Muscle of arm (tissue), 12 donors: ENCODE measurements around the gene NF2. TPM values are rescaled to one million over a fixed set of nuclear protein-coding genes. Genes with fewer than 3 reads are reported as not detected.
A peak's percentile ranks its signal among the peaks of the same experiment; 100 is the strongest.

Experiments used
- DNase-seq: peaks from one replicate; pipeline ENCODE4 v3.0.0-alpha.2; 2013
- polyA plus RNA-seq, 12 donors: library from polyadenylated mRNA; unstranded; fragments of 120-200 nt; gene quantifications; one replicate each; pipeline ENCODE4 v1.2.1, GENCODE V29; 2013; ENCODE audit not compliant: insufficient read length in 12 of 12

The NF2 gene
- polyA plus RNA-seq, 12 donors, result 19.7 to 24.0 (median 22.3) TPM; not detected in 1

DNA sequence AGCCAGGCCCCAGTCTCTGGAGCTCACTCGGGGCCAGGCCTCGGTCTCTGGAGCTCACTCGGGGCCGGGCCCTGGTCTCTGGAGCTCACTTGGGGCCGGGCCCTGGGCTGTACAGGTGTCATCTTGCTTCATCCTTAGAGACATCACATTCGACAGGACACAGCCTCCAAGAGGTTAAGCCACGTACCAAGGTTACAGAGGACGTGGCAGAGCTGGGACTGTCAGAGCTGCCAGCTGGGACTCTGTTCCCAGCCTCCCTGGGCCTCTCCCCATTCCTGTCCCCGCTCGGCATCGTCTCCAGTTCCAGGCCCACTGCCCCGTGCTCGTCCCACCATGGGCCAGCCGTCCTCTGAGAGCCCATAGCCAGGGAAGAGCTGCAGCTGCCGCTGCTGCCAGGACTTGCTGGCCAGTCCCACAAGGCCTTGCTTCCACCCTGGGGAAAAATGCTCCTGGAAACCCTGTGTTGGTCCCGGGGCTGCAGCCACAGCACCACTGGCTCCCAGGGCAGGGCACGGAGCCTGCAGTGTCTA, 136.0 kb downstream of the NF2 start:
- DNase-seq, result no peak

DNA sequence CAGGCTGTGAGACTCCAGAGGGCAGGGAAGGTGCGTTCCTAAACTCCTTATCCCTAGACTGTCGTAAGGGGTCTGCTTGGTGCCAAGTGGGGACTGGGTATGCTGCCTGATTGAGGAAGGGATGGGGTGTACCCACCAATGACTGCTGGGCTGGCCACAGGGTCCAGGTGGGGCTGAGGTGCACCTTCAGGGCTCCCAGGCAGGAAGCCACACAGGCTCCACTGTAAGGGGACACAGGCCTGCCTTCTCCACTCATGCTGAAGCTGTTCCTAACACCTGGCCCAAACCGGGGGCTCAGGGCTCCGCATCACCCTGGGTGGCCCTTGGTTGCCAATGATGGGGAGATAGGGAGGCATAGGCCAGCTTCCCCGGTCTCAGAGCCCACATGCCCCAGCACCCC, 136.8 kb downstream of the NF2 start:
- no peak for DNase-seq

DNA sequence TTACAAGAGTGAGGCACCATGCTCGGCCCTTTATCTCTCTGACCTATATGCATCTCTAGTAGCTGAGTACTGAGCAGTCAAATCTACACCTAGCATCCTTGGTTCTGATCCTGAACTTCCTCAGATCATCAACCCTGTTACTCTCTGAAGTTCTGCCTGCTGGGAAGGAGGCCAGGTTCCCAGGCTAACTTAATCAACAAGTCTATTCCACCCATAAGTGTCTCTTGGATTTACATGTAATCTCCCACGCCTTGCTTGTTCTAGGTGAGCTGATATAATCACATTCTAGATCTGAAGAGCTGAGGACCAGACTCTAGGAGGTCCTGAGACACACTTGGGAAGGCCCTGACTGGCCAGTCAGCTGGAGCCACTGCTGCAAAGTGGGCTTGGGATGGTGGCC, 138.5 kb downstream of the NF2 start:
- no peak for DNase-seq

DNA sequence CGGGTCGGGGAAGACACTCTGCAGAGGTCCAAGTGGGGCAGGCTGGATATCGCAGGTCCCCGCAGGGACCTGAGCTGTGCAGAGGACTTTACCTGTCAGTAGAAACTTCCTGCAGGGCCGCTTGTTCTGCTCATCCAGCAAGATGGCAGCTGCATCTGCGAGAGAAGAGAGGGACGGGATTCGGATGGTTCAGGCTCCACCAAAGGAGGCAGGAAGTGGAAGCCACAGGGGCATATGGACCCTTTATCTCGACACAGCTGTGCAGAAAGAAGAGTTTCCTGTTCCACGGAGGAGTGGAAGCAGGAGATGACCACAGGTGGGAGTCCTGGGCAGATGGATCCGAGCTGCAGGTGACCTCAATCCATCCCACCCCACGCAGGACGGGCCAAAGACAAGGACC, 138.9 kb downstream of the NF2 start:
- DNase-seq, result no peak

DNA sequence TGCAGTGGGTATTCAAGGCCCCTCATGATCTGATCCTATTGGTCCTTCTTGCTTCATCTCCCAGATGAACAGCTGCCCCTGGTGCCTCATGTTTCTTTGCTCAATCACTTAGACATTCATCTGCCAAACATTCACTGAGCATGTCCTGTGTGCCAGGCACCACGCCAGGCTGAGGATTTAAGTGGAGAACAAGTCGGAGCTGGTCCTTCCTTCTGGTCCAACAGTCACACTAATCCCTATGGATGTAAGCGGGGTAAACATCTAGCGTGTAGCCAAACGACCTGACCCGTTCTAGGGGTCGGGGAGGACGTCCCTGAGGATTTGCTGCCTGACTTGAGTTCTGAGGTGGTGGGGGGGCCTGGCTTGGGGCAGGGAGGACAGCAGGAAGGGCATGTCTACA, 141.5 kb downstream of the NF2 start:
- peak; percentile 54 for DNase-seq

DNA sequence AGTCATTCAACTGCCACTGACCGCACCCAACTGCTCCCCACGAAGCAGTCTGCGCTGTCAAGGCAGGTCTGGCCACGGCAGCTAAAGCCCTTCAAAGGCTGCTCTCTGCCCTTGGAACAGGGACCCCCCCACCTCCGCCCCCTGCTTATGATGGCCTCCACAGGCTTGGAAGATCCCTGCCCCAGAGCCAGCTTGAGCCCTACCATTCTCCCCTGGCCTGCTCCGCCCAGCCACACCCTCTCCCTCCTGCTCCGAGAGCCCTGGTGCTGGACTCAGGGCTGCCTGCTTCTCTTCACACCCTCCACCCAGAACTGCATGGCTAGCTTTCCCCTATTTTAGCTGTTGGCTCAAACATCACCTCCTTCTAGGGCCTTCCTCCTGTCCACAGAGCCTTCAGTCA, 144.4 kb downstream of the NF2 start:
- no peak for DNase-seq

Other genes starting within 250 kb of the NF2 start
- gene AP1B1, start 215.1 kb upstream of the NF2 start, polyA plus RNA-seq, result 10 to 100 TPM in 11 of 12 donors, not detected in 1; 20.6 to 35.7 (median 24.2) TPM
- under 1 TPM in 6 of 12 donors, not detected in 6; 0.09 to 0.52 (median 0.25) TPM for gene RFPL1, start 165.1 kb upstream of the NF2 start, polyA plus RNA-seq
- 10 to 100 TPM in 1 of 12 donors, 1 to 10 TPM in 9, under 1 TPM in 1, not detected in 1; 0.19 to 10.5 (median 2.1) TPM for gene NEFH, start 123.4 kb upstream of the NF2 start, polyA plus RNA-seq
- gene THOC5, start 49.9 kb upstream of the NF2 start, polyA plus RNA-seq, result 10 to 100 TPM in 11 of 12 donors, not detected in 1; 18.6 to 30.5 (median 26.1) TPM
- gene NIPSNAP1, start 22.5 kb upstream of the NF2 start, polyA plus RNA-seq, result 10 to 100 TPM in 11 of 12 donors, not detected in 1; 22.6 to 41.4 (median 29.0) TPM
- gene CABP7, start 116.4 kb downstream of the NF2 start, polyA plus RNA-seq, result under 1 TPM in 9 of 12 donors, not detected in 3; 0.05 to 0.25 (median 0.09) TPM
- gene ZMAT5, start 163.4 kb downstream of the NF2 start, polyA plus RNA-seq, result 10 to 100 TPM in 10 of 12 donors, not detected in 2; 14.5 to 19.4 (median 17.0) TPM
- 100 to 1,000 TPM in 10 of 12 donors, 10 to 100 TPM in 1, not detected in 1; 94.5 to 153 (median 126) TPM for gene UQCR10, start 163.7 kb downstream of the NF2 start, polyA plus RNA-seq
- gene ASCC2, start 234.6 kb downstream of the NF2 start, polyA plus RNA-seq, result 10 to 100 TPM in 11 of 12 donors, not detected in 1; 25.9 to 61.9 (median 32.4) TPM